ENCODE results near the gene PIH1D1.

The PIH1D1 gene

GRCh38 chr19:49442771-49443365 is 8.7 kb downstream of the PIH1D1 start:
- peak overlapping the region; percentile 52 for H3K4me3 ChIP-seq (ENCODE audit: low read depth, low read length)
- no peak for TF ChIP-seq CTCF (IDR thresholded peaks at IDR 0.05; ENCODE audit: borderline replicate concordance, insufficient read depth, low read depth, low read length)

GRCh38 chr19:49442354-49442753 is 9.3 kb downstream of the PIH1D1 start:
- no peak overlapping the region for H3K4me3 ChIP-seq (ENCODE audit: low read depth, low read length)
- TF ChIP-seq CTCF (IDR thresholded peaks at IDR 0.05; ENCODE audit: borderline replicate concordance, insufficient read depth, low read depth, low read length) = no peak

GRCh38 chr19:49441960-49442350 is 9.7 kb downstream of the PIH1D1 start:
- H3K4me3 ChIP-seq (ENCODE audit: low read depth, low read length) = no peak overlapping the region

GRCh38 chr19:49441210-49441959 is 10.2 kb downstream of the PIH1D1 start, which contains the start of gene SLC17A7:
TSS of gene SLC17A7 (minus strand) at chr19:49441527. CDS start at chr19:49441379, 148 bp downstream.
- no peak for TF ChIP-seq CTCF (IDR thresholded peaks at IDR 0.05; ENCODE audit: borderline replicate concordance, insufficient read depth, low read depth, low read length)
- no peak within 1 kb of the TSS for H3K4me3 ChIP-seq (ENCODE audit: low read depth, low read length)

More at GRCh38 chr19:49441960-49442350, 9.7 kb downstream of the PIH1D1 start:
- TF ChIP-seq CTCF (IDR thresholded peaks at IDR 0.05; ENCODE audit: borderline replicate concordance, insufficient read depth, low read depth, low read length) = no peak

GRCh38 chr19:49440439-49441209 is 11.0 kb downstream of the PIH1D1 start:
- no peak overlapping the region for H3K4me3 ChIP-seq (ENCODE audit: low read depth, low read length)
- no peak for TF ChIP-seq CTCF (IDR thresholded peaks at IDR 0.05; ENCODE audit: borderline replicate concordance, insufficient read depth, low read depth, low read length)

GRCh38 chr19:49439836-49440235 is 11.8 kb downstream of the PIH1D1 start:
- no peak for TF ChIP-seq CTCF (IDR thresholded peaks at IDR 0.05; ENCODE audit: borderline replicate concordance, insufficient read depth, low read depth, low read length)
- no peak overlapping the region for H3K4me3 ChIP-seq (ENCODE audit: low read depth, low read length)

Measured in GM12875 (cell line).